Right cardiac atrium (tissue), 5 donors: ENCODE results near the gene RAD18. TPM values are rescaled to one million over a fixed set of nuclear protein-coding genes. Genes with fewer than 3 reads are reported as not detected.
A peak's percentile ranks its signal among the peaks of the same experiment; 100 is the strongest.

Experiments used
- ATAC-seq, 2 donors: fragments of 200-7000 bp; cut with Tn5 transposase; one replicate each; pipeline versions ENCODE4 v1.8.0 to v1.9.1; 2020; ENCODE audit warnings: moderate library complexity in 2 of 2, mild to moderate bottlenecking in 1 of 2
- DNase-seq, 3 donors: peaks; one replicate each; pipeline ENCODE4 v3.0.0-alpha.2; 2020
- H3K27ac ChIP-seq: one replicate; pipeline ENCODE4 v1.5.1; 2013; ENCODE audit warnings: mild to moderate bottlenecking, low read length, control low read depth, moderate library complexity
- H3K27me3 ChIP-seq: one replicate; pipeline ENCODE4 v1.6.1; 2013; ENCODE audit not compliant: control insufficient read depth, insufficient read depth
- H3K4me1 ChIP-seq: one replicate; pipeline ENCODE4 v1.6.1; 2013; ENCODE audit warnings: low read length; ENCODE audit not compliant: control insufficient read depth, insufficient read depth
- H3K4me3 ChIP-seq: one replicate; pipeline ENCODE4 v1.5.1; 2013; ENCODE audit warnings: low read length, control low read depth
- H3K9me3 ChIP-seq: one replicate; pipeline ENCODE4 v1.6.1; 2013; ENCODE audit warnings: low read length; ENCODE audit not compliant: control insufficient read depth
- WGBS: extraction: QIAGEN DNeasy Blood & Tissue Kit; methylation state at CpG from one replicate; pipeline ENCODE4 v1.1.7; 2013; 5-methylcytosine and 5-hydroxymethylcytosine counted together
- intact Hi-C, 4 donors: fragments of 100-400 bp; cut with DNase I; formaldehyde crosslinking; loops; one replicate each; pipeline versions ENCODE4 v1.11.0 to v1.14.0; 2022 to 2023
- polyA plus RNA-seq: library from polyadenylated mRNA; stranded (reverse); fragments of 200-250 nt; gene quantifications from one replicate; pipeline ENCODE4 v1.2.3, GENCODE V29; 2013
- total RNA-seq, 4 donors: library from RNA; stranded (reverse); fragmentation: NEBNext Ultra II Directional; extraction: Animal tissue kit (Norgen Biotek cat#: 25700); gene quantifications; one replicate each; pipeline ENCODE4 v1.2.1, GENCODE V29; 2021
- donor health status: healthy with polysubstance abuse.
- donor health status: DM: no; HTN: yes; CAD: no.
- donor health status: DM: no; HTN: no; CAD: no.
- donor health status: DM: no; HTN: yes; CAD: no; lungs with severe emphysema.
- donor health status: DM: yes; HTN: yes; CAD: no.

The RAD18 gene
- total and polyA plus RNA-seq, 5 donors, result 1.0 to 9.3 (median 3.6) TPM

- H3K27ac ChIP-seq, result no peak overlapping the region
- H3K9me3 ChIP-seq, result no peaks in the 10 kb centered on the region
- no peak for DNase-seq
- intact Hi-C loops, result loop anchor here in 2 of 4 donors (5.0 kb wide), 2 partner anchors 81 to 316 kb away; no protein-coding TSS in a partner anchor
- 75% methylated on average over 9 of the region's 9 CpGs for WGBS
- H3K4me3 ChIP-seq, result no peak overlapping the region
- no peaks in the 10 kb centered on the region for H3K4me1 ChIP-seq
- no peak for ATAC-seq
- no peaks in the 10 kb centered on the region for H3K27me3 ChIP-seq
Measured at GRCh38 chr3:8985876-8986275, 22.6 kb upstream of the RAD18 start.

- peak in 1 of 3 donors; percentile 53 for DNase-seq
- intact Hi-C loops, result loop anchor here in 2 of 4 donors (5.0 kb wide), 2 partner anchors 82 to 317 kb away; no protein-coding TSS in a partner anchor
- Histone ChIP-seq H3K4me3 (no peak overlapping the region), H3K9me3 (no peaks in the 10 kb centered on the region), H3K27ac (no peak overlapping the region), H3K27me3 (no peaks in the 10 kb centered on the region), H3K4me1 (no peaks in the 10 kb centered on the region)
- ATAC-seq, result no peak
- 98% methylated on average over 37 of the region's 37 CpGs for WGBS
Measured at GRCh38 chr3:8985411-8985831, 22.1 kb upstream of the RAD18 start.

DNA sequence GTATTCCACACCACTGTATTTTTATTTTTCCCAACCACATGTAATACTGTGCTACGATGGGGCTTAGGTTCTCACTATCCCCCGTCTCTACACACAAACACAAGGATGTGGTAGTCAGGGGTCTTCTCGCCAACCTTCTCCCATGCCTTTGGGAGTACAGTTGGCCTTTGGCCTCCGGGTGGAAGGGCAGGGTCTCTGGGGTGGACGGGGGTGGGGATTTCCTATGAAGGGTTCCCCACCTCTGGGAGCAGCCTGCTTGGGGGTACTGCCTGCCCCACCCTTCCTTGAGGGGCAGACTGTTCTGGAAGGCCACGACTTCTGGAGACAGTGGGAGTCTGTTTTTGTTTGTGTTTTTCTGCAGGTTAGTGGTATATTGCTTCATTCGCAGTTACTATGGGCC is 21.3 kb upstream of the RAD18 start:
- ATAC-seq (no peak), DNase-seq (no peak)
- no peak overlapping the region for H3K4me3 ChIP-seq
- H3K4me1 ChIP-seq, result no peaks in the 10 kb centered on the region
- no peaks in the 10 kb centered on the region for H3K27me3 ChIP-seq
- no peaks in the 10 kb centered on the region for H3K9me3 ChIP-seq
- no peak overlapping the region for H3K27ac ChIP-seq
- intact Hi-C loops, result no loop called here
- WGBS, result 84% methylated on average over 7 of the region's 7 CpGs

- intact Hi-C loops, result no loop called here
- no peak overlapping the region for H3K27ac ChIP-seq
- H3K27me3 ChIP-seq, result no peaks in the 10 kb centered on the region
- H3K9me3 ChIP-seq, result no peaks in the 10 kb centered on the region
- ATAC-seq, result no peak
- no peak for DNase-seq
- H3K4me3 ChIP-seq, result no peak overlapping the region
- WGBS, result 90% methylated on average over 6 of the region's 6 CpGs
- H3K4me1 ChIP-seq, result no peaks in the 10 kb centered on the region
Measured at GRCh38 chr3:8984081-8984480, 20.8 kb upstream of the RAD18 start.

DNA sequence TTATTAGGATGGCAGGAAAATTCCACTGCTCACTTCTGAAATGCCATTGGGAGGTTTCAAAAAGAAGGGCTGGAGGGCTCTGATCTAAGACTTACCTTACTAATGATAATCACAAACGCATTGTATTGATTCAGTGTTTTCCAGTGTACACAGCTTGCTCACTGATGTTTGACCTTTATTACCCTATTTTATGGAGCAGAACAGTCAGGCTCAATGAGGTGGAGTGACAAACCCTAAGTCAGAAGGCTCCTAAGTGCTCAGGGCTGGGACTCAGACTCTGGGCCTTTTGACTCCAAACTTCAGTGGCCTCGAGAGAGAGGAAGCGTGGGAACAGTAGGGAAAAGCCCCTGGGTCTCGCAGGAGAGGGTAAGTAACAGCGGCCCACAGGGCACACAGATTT is 20.3 kb upstream of the RAD18 start:
- ATAC-seq (no peak), DNase-seq (no peak)
- no peaks in the 10 kb centered on the region for H3K4me1 ChIP-seq
- no peak overlapping the region for H3K4me3 ChIP-seq
- 96% methylated on average over 5 of the region's 5 CpGs for WGBS
- H3K27me3 ChIP-seq, result no peaks in the 10 kb centered on the region
- intact Hi-C loops, result no loop called here
- no peaks in the 10 kb centered on the region for H3K9me3 ChIP-seq
- no peak overlapping the region for H3K27ac ChIP-seq

- Histone ChIP-seq H3K4me3 (no peak overlapping the region), H3K9me3 (no peaks in the 10 kb centered on the region), H3K27me3 (no peaks in the 10 kb centered on the region), H3K4me1 (no peaks in the 10 kb centered on the region), H3K27ac (no peak overlapping the region)
- ATAC-seq (no peak), DNase-seq (no peak)
- intact Hi-C loops, result no loop called here
- WGBS, result 80% methylated on average over 1 of the region's 1 CpG
Measured at GRCh38 chr3:8983026-8983425, 19.8 kb upstream of the RAD18 start.

- no peak overlapping the region for H3K27ac ChIP-seq
- WGBS, result 21% methylated on average over 5 of the region's 5 CpGs
- no peaks in the 10 kb centered on the region for H3K9me3 ChIP-seq
- DNase-seq, result no peak
- H3K4me3 ChIP-seq, result no peak overlapping the region
- ATAC-seq, result no peak
- H3K4me1 ChIP-seq, result no peaks in the 10 kb centered on the region
- intact Hi-C loops, result no loop called here
- H3K27me3 ChIP-seq, result no peaks in the 10 kb centered on the region
Measured at GRCh38 chr3:8982509-8982908, 19.2 kb upstream of the RAD18 start.

GRCh38 chr3:8981700-8982099 is 18.4 kb upstream of the RAD18 start:
- intact Hi-C loops, result no loop called here
- Histone ChIP-seq H3K4me3 (no peak overlapping the region), H3K9me3 (no peaks in the 10 kb centered on the region), H3K27me3 (no peaks in the 10 kb centered on the region), H3K27ac (no peak overlapping the region), H3K4me1 (no peaks in the 10 kb centered on the region)
- DNase-seq (no peak), ATAC-seq (no peak)
- 80% methylated on average over 9 of the region's 9 CpGs for WGBS

- Histone ChIP-seq H3K4me1 (no peaks in the 10 kb centered on the region), H3K9me3 (no peaks in the 10 kb centered on the region), H3K27me3 (no peaks in the 10 kb centered on the region), H3K27ac (no peak overlapping the region), H3K4me3 (no peak overlapping the region)
- DNase-seq (no peak), ATAC-seq (no peak)
- intact Hi-C loops, result no loop called here
- WGBS, result 87% methylated on average over 9 of the region's 9 CpGs
Measured at GRCh38 chr3:8981296-8981695, 18.0 kb upstream of the RAD18 start.

DNA sequence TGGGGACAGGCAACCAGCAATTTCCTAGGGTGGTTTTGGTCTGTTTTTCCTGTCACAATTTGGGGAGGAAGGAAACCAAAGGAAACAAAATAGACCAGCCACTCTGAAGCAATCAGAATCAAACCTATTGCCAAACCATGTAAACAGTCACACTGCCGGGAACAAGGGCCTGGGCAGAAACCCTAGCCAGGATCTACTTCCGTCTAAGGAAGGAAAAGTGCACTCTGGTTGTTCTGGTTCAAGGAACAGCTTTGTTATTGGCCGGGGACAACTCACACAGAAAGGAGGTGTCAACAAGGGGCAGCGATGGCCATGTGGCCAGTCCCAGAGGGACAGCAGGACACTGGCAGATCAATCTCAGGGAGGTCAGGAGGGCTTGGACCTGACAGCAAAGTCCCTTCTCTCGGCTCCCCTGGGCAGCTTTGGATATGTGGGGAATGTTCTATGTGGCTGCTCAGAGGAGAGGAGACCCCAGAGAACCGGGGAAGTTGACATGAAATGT is 17.5 kb upstream of the RAD18 start:
- Histone ChIP-seq H3K4me3 (no peak overlapping the region), H3K4me1 (no peaks in the 10 kb centered on the region), H3K27me3 (no peaks in the 10 kb centered on the region), H3K9me3 (no peaks in the 10 kb centered on the region), H3K27ac (no peak overlapping the region)
- DNase-seq (no peak), ATAC-seq (peak; percentile 25 to 39)
- WGBS, result 52% methylated on average over 6 of the region's 6 CpGs
- intact Hi-C loops, result no loop called here

GRCh38 chr3:8979262-8979661 is 16.0 kb upstream of the RAD18 start:
- Histone ChIP-seq H3K4me1 (no peaks in the 10 kb centered on the region), H3K27ac (no peak overlapping the region), H3K27me3 (no peaks in the 10 kb centered on the region), H3K9me3 (no peaks in the 10 kb centered on the region), H3K4me3 (no peak overlapping the region)
- 94% methylated on average over 1 of the region's 1 CpG for WGBS
- ATAC-seq (no peak), DNase-seq (no peak)
- intact Hi-C loops, result no loop called here

DNA sequence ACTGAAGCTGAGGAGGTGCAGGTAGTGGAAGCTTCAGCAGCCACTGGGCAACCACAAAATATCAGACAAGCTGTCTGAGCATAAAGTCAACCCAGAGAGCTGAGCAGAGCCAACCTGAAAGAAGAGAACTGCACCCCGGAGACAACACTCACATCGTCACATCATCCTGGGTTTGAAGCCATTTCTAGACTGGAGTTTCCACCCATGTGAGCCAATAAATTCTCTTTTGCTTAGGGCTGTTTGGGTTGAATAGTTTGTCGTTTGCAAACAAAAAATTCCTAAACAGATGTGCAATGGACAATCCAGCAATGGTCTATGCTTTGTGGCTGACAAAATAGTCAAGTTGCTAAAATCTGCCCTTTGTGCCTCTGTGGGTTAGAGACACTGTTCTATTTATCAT is 15.3 kb upstream of the RAD18 start:
- H3K9me3 ChIP-seq, result no peaks in the 10 kb centered on the region
- intact Hi-C loops, result no loop called here
- H3K4me3 ChIP-seq, result no peak overlapping the region
- DNase-seq (no peak), ATAC-seq (no peak)
- H3K4me1 ChIP-seq, result no peaks in the 10 kb centered on the region
- H3K27me3 ChIP-seq, result no peaks in the 10 kb centered on the region
- 79% methylated on average over 3 of the region's 3 CpGs for WGBS
- H3K27ac ChIP-seq, result no peak overlapping the region
